Stimulated activated CD4-positive, alpha-beta T cell treated with anti-CD3 and anti-CD28 coated beads, Interleukin-1b, Interleukin-23, amount 100 ng/mL, for 4 hours (primary cell): ENCODE results near the gene DUSP2.
"Not testable (repeated sequence)": the region's sequence is repeated elsewhere in the genome, so short reads cannot be mapped to it uniquely, and the experiment has no call there.

ENCODE experiments used
- DNase-seq, 2 donors: peaks; one replicate each; pipeline ENCODE4 v3.0.0-alpha.2; 2020; ENCODE audit warnings: low read depth in 2 of 2

The DUSP2 gene

GRCh38 chr2:96147593-96148201 lies 2.5 kb upstream of the DUSP2 start:
- DNase-seq: no peak

GRCh38 chr2:96146881-96147592 lies 1.8 kb upstream of the DUSP2 start:
- DNase-seq: no peak

- DNase-seq: peak; percentile 81 to 83
Observed at GRCh38 chr2:96146153-96146880, 1.1 kb upstream of the DUSP2 start.

- no peak for DNase-seq
Observed at GRCh38 chr2:96145848-96146152, 560 bp upstream of the DUSP2 start.

GRCh38 chr2:96144481-96145035 lies 682 bp downstream of the DUSP2 start:
- DNase-seq: peak in 1 of 2 donors; percentile 60

GRCh38 chr2:96143848-96144480 lies 1.3 kb downstream of the DUSP2 start:
- DNase-seq: no peak

GRCh38 chr2:96143231-96143847 lies 1.9 kb downstream of the DUSP2 start:
- DNase-seq: no peak

- peak; percentile 73 to 79 for DNase-seq
Observed at GRCh38 chr2:96142217-96143113, 2.8 kb downstream of the DUSP2 start.

- DNase-seq: not testable (repeated sequence)
Observed at GRCh38 chr2:96141624-96141967, 3.6 kb downstream of the DUSP2 start.

- DNase-seq: no peak
Observed at GRCh38 chr2:96140941-96141623, 4.2 kb downstream of the DUSP2 start.

- DNase-seq: no peak
Observed at GRCh38 chr2:96139181-96139758, 6.0 kb downstream of the DUSP2 start.

GRCh38 chr2:96138179-96139145 lies 6.8 kb downstream of the DUSP2 start, which contains the start of gene ASTL:
Gene ASTL, minus strand, starts transcription at chr2:96138502. Its CDS starts 66 bp downstream, at chr2:96138436.
- peak in 1 of 2 donors; percentile 63 for DNase-seq

GRCh38 chr2:96137321-96138178 lies 7.7 kb downstream of the DUSP2 start:
- DNase-seq: no peak

- DNase-seq: no peak
Observed at GRCh38 chr2:96136129-96136720, 9.0 kb downstream of the DUSP2 start.

- no peak for DNase-seq
Observed at GRCh38 chr2:96135621-96136020, 9.6 kb downstream of the DUSP2 start.

- DNase-seq: no peak
Observed at GRCh38 chr2:96135171-96135570, 10.1 kb downstream of the DUSP2 start.

GRCh38 chr2:96134421-96134820 lies 10.8 kb downstream of the DUSP2 start:
- DNase-seq: no peak
